OCI-LY3 (cell line): ENCODE data around the gene TCF23.
A peak's percentile ranks its signal among the peaks of the same experiment; 100 is the strongest.
"Not testable (repeated sequence)": the region's sequence is repeated elsewhere in the genome, so short reads cannot be mapped to it uniquely, and the experiment has no call there.

Experiments
- H2AFZ ChIP-seq: fragments of 200-600, 300-600 bp; shearing (Covaris generic); 2 replicates; pipeline ENCODE4 v1.6.0; 2014; ENCODE audit warnings: antibody characterized with exemption, low read depth, low read length
- H3K27ac ChIP-seq: fragments of 200-600, 300-600 bp; sonication (generic); 2 replicates; pipeline ENCODE4 v1.5.1; 2014; ENCODE audit warnings: mild to moderate bottlenecking, low read length, moderate library complexity, mixed read lengths
- H3K27me3 ChIP-seq: fragments of 200-600, 300-600 bp; sonication (generic); 2 replicates; pipeline ENCODE4 v1.6.1; 2014; ENCODE audit warnings: low read depth, low read length, mixed read lengths
- H3K36me3 ChIP-seq: fragments of 200-600, 300-600 bp; sonication (generic); replicated peaks from 2 replicates; pipeline ENCODE3; 2014; ENCODE audit warnings: low read depth, low read length, mixed read lengths
- H3K4me1 ChIP-seq: fragments of 300-600, 200-600 bp; sonication (generic); 2 replicates; pipeline ENCODE4 v1.6.1; 2014; ENCODE audit warnings: low read length, mixed read lengths
- H3K4me2 ChIP-seq: fragments of 200-600, 300-600 bp; sonication (generic); 2 replicates; pipeline ENCODE4 v1.6.1; 2014; ENCODE audit warnings: low read length, mixed read lengths
- H3K4me3 ChIP-seq: fragments of 300-600, 200-600 bp; sonication (generic); 2 replicates; pipeline ENCODE4 v1.5.1; 2014; ENCODE audit warnings: antibody characterized with exemption, mild to moderate bottlenecking, low read length, moderate library complexity
- H3K79me2 ChIP-seq: fragments of 300-600, 200-600 bp; shearing (Covaris generic); 2 replicates; pipeline ENCODE4 v1.6.1; 2014; ENCODE audit warnings: mild to moderate bottlenecking, low read length, mixed read lengths
- H3K9ac ChIP-seq: fragments of 300-600, 200-600 bp; shearing (Covaris generic); 2 replicates; pipeline ENCODE4 v1.6.0; 2014; ENCODE audit warnings: mild to moderate bottlenecking, low read length, moderate library complexity
- H3K9me3 ChIP-seq: fragments of 200-600, 300-600 bp; shearing (Covaris generic); 2 replicates; pipeline ENCODE4 v1.6.1; 2014; ENCODE audit warnings: low read length, mixed read lengths; ENCODE audit not compliant: insufficient read depth
- H4K20me1 ChIP-seq: fragments of 200-600, 300-600 bp; sonication (generic); 2 replicates; pipeline ENCODE4 v1.6.1; 2016; ENCODE audit warnings: low read length, mixed read lengths; ENCODE audit not compliant: insufficient read depth
- EZH2phosphoT487 ChIP-seq: fragments of 200-600 bp; shearing (Covaris generic); IDR thresholded peaks from 2 replicates; pipeline ENCODE4 v1.6.1; 2018; ENCODE audit warnings: antibody characterized with exemption, mixed run types, low read depth
- TF ChIP-seq, protein P1 (sequence below): fragments of 200-600, 300-600 bp; sonication (generic); IDR thresholded peaks from 2 replicates; pipeline ENCODE4 v1.5.1; 2014; ENCODE audit warnings: antibody characterized with exemption, low read length, low read depth

TCF23 gene

DNA sequence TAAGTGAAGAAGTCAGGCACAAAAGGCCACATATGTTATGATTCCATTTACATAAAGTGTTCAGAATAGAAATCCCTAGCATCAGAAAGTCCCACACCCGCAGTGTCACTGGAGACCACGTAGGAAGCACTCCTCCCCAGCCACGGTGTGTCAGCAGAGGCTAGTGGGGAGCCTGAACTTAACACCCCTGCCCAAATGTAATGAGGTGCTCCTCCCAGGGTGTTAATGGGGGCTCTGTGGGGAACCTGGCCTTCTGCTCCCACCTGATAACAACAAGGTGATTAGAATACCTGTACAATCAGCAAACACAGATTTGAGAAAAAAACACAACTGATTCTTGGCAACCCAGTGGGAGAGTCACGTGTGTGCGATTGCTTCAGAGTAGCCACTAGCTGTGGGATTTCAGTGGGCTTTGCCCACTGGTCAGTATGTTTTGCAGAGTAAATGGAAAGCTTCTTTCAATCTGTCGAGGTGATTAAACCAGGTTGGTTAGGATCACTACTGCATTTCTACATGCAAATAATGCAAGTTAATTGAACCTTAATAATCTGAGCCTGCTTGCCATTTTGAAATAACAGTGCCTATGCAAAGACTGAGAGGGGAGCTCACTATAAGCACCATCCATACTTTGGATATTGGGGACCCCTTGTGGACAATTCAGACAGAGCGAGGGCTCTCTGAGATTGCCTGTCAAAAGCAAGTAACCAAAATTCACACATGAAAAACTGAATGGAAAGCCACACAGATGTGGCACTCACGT is 42.4 kb downstream of the TCF23 start:
- no peaks in the 10 kb centered on the region for H3K9me3 ChIP-seq
- no peak overlapping the region for H2AFZ ChIP-seq
- H3K36me3 ChIP-seq: no peaks in the 10 kb centered on the region
- H3K79me2 ChIP-seq: no peaks in the 10 kb centered on the region
- no peak overlapping the region for H3K4me2 ChIP-seq
- H4K20me1 ChIP-seq: no peaks in the 10 kb centered on the region
- H3K27ac ChIP-seq: no peak overlapping the region
- no peak overlapping the region for H3K9ac ChIP-seq
- TF ChIP-seq, protein P1, sequence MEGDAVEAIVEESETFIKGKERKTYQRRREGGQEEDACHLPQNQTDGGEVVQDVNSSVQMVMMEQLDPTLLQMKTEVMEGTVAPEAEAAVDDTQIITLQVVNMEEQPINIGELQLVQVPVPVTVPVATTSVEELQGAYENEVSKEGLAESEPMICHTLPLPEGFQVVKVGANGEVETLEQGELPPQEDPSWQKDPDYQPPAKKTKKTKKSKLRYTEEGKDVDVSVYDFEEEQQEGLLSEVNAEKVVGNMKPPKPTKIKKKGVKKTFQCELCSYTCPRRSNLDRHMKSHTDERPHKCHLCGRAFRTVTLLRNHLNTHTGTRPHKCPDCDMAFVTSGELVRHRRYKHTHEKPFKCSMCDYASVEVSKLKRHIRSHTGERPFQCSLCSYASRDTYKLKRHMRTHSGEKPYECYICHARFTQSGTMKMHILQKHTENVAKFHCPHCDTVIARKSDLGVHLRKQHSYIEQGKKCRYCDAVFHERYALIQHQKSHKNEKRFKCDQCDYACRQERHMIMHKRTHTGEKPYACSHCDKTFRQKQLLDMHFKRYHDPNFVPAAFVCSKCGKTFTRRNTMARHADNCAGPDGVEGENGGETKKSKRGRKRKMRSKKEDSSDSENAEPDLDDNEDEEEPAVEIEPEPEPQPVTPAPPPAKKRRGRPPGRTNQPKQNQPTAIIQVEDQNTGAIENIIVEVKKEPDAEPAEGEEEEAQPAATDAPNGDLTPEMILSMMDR: peak; percentile 86
- TF ChIP-seq EZH2phosphoT487: no peak
- H3K27me3 ChIP-seq: no peaks in the 10 kb centered on the region; the same call in 1 of the 2 replicates
- H3K4me3 ChIP-seq: no peak overlapping the region
- H3K4me1 ChIP-seq: no peaks in the 10 kb centered on the region

DNA sequence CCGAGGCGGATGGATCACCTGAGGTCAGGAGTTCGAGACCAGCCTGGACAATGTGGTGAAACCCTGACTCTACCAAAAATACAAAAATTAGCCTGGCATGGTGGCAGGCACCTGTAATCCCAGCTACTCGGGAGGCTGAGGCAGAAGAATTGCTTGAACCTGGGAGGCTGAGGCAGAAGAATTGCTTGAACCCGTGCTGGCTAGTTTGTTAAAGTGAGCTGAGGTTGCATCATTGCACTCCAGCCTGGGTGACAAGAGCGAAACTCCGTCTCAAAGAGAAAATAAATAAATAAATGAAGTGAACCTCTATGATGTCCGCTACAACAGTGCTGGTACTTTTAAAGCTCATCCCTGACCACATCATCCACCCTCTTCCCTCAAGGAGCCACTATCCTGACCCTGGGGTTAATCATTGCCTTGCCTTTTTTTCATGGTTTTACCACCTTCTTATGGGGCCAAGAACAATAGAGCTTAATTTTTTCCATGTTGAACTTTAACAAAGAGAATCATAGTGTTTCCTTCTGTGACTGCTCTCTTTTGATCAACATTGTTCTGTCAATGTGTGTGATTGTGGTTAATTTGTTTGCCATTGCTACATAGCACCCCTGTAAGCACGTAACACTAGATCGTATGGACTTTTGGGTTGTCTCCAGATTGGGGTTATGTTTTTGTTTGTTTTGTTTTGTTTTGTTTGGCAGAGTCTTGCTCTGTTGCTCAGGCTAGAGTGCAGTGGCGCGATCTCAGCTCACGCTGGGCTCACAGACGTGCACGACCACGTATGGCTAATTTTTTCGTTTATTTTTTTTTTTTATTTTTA is 45.9 kb downstream of the TCF23 start:
- TF ChIP-seq, protein P1: no peak
- TF ChIP-seq EZH2phosphoT487: no peak
- Histone ChIP-seq H3K4me2 (no peak overlapping the region), H3K27me3 (no peaks in the 10 kb centered on the region; the same call in 1 of the 2 replicates), H3K36me3 (no peaks in the 10 kb centered on the region), H3K9me3 (no peaks in the 10 kb centered on the region), H3K4me1 (no peaks in the 10 kb centered on the region), H3K9ac (no peak overlapping the region), H3K27ac (no peak overlapping the region), H3K4me3 (no peak overlapping the region), H3K79me2 (no peaks in the 10 kb centered on the region), H2AFZ (no peak overlapping the region), H4K20me1 (no peaks in the 10 kb centered on the region)

DNA sequence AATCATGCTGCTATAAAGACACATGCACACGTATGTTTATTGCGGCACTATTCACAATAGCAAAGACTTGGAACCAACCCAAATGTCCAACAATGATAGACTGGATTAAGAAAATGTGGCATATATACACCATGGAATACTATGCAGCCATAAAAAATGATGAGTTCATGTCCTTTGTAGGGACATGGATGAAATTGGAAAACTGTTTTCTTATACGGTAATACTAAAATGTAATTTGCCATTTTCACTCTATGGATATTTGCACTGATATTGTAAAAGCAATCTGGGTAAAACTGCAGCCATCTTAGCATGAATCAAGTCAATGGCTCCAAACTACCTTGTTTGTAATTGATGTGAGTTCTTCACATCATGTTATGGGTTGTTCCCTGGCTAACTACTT is 47.0 kb downstream of the TCF23 start:
- not testable (repeated sequence) for H3K4me1 ChIP-seq, H2AFZ ChIP-seq, H3K36me3 ChIP-seq, H3K9me3 ChIP-seq, H3K9ac ChIP-seq, H4K20me1 ChIP-seq, H3K27ac ChIP-seq, H3K27me3 ChIP-seq, H3K4me3 ChIP-seq, H3K79me2 ChIP-seq, H3K4me2 ChIP-seq

DNA sequence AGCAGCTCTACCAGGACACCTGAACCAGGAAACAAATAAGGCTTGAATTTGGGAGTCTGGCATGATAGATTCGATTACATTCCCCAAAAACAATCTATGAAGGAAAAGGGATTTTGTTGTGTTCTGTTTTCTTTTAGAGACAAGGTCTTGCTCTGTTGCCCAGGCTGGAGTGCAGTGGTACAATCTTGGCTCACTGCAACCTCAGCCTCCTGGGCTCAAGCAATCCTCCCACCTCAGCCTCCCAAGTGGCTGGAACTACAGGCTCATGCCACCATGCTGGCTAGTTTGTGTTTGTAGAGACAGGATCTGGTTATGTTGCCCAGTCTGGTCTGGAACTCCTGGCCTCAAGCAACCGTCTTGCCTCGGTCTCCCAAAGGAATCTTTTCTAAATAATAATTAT is 49.3 kb downstream of the TCF23 start:
- H3K27me3 ChIP-seq, H3K79me2 ChIP-seq, H3K4me1 ChIP-seq, H3K9ac ChIP-seq, H3K4me2 ChIP-seq, H3K4me3 ChIP-seq, H4K20me1 ChIP-seq, H3K27ac ChIP-seq, H2AFZ ChIP-seq, H3K36me3 ChIP-seq, H3K9me3 ChIP-seq: not testable (repeated sequence)

DNA sequence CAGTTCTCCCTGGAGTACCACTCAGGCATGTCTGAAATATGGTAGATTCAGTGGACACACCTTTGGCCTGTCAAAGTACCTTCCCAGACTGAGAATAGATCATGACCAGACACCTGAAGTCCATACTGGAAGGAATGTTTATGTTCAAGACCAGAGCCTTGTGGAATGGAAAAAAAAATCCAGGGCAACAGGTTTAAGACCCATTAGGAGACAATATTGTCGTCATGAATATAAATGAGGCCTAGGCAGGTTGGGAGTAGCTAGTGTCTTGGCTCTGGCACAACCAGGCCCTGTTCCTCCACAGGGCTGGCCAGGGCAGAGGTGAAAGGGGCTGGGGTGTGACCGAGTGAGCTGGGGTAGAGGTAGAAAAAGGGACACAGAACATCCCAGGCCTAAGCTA is 49.8 kb downstream of the TCF23 start:
- no peak overlapping the region for H3K4me2 ChIP-seq
- H3K36me3 ChIP-seq: peaks cover 3% of the 10 kb centered on the region
- no peak overlapping the region for H3K9ac ChIP-seq
- no peaks in the 10 kb centered on the region for H3K9me3 ChIP-seq
- H3K79me2 ChIP-seq: no peaks in the 10 kb centered on the region
- no peak for TF ChIP-seq EZH2phosphoT487
- TF ChIP-seq, protein P1: no peak
- H3K4me1 ChIP-seq: no peaks in the 10 kb centered on the region
- no peaks in the 10 kb centered on the region; the same call in 1 of the 2 replicates for H3K27me3 ChIP-seq
- H4K20me1 ChIP-seq: no peaks in the 10 kb centered on the region
- H2AFZ ChIP-seq: no peak overlapping the region
- no peak overlapping the region for H3K27ac ChIP-seq
- no peak overlapping the region for H3K4me3 ChIP-seq
